ENCODE data around the gene SYCE3.
A peak's percentile ranks its signal among the peaks of the same experiment; 100 is the strongest.
"Not testable (repeated sequence)": the region's sequence is repeated elsewhere in the genome, so short reads cannot be mapped to it uniquely, and the experiment has no call there.

Gene SYCE3

DNA sequence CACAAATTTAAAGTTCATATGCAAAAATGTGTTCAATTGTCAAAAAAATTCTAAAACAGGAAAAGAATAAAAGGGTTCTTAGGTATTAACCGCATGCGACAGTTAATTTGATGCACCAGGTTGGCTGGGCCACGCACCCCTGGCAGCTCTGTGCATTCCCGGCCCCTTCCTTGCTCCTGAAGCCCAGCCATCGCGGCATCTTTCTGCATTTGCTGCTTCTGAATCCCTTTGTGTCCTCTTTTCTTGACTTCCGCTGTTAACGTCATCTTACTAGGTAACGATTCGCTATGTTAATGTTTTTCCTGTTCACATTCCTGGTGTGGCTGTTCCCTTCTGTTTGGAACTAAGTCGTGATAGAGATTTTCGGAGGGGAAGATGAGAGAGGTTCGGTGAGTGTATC lies 25.0 kb downstream of the SYCE3 start:
- Histone ChIP-seq H4K8ac (ENCODE audit: low read length) (no peak overlapping the region), H3K79me1 (replicated peaks; ENCODE audit: low read length, poor library complexity, severe bottlenecking) (no peaks in the 10 kb centered on the region), H3K23ac (ENCODE audit: low read length in 2 of 2) (no peak overlapping the region), H2BK5ac (ENCODE audit: low read depth, low read length, poor library complexity, severe bottlenecking) (no peak overlapping the region), H4K91ac (ENCODE audit: low read length) (peak overlapping the region; percentile 52), H2AFZ (ENCODE audit: low read depth, low read length) (no peak overlapping the region), H2BK15ac (ENCODE audit: low read depth, poor library complexity, severe bottlenecking) (no peak overlapping the region), H2AK5ac (ENCODE audit: low read length, severe bottlenecking) (no peak overlapping the region), H3K27ac (ENCODE audit: low read length, poor library complexity, severe bottlenecking) (no peak overlapping the region), H3K4me2 (ENCODE audit: low read length, poor library complexity, severe bottlenecking) (no peak overlapping the region), H3K9me3 (ENCODE audit: control insufficient read depth, low read length) (no peaks in the 10 kb centered on the region), H3K14ac (ENCODE audit: low read length in 2 of 2) (no peak overlapping the region), H3K36me3 (ENCODE audit: control insufficient read depth in 1 of 2, insufficient read depth in 2 of 2, low read depth in 1 of 2, low read length in 2 of 2) (no peaks in the 10 kb centered on the region), H3K4me3 (ENCODE audit: insufficient read depth in 1 of 2, low read depth in 1 of 2, low read length in 2 of 2) (no peak overlapping the region), H3K4ac (ENCODE audit: low read depth in 1 of 2, low read length in 2 of 2) (no peak overlapping the region), H2BK120ac (ENCODE audit: low read depth, low read length) (peak overlapping the region; percentile 57), H3K4me1 (ENCODE audit: control insufficient read depth, insufficient read depth, low read depth, low read length) (peaks cover 5% of the 10 kb centered on the region), H3K27me3 (ENCODE audit: control insufficient read depth in 1 of 2, insufficient read depth in 1 of 2, low read length in 2 of 2) (peaks cover 0 to 5% of the 10 kb centered on the region in 2 experiments), H2BK12ac (ENCODE audit: low read length in 2 of 2) (peak overlapping the region; percentile 77), H3K9ac (ENCODE audit: low read length) (peak overlapping the region; percentile 95), H3K18ac (ENCODE audit: low read depth in 1 of 2, low read length in 2 of 2) (peak overlapping the region in 1 of 2 experiments; percentile 57)
- 94% methylated on average over 13 of the region's 13 CpGs for WGBS
- no peak for DNase-seq

DNA sequence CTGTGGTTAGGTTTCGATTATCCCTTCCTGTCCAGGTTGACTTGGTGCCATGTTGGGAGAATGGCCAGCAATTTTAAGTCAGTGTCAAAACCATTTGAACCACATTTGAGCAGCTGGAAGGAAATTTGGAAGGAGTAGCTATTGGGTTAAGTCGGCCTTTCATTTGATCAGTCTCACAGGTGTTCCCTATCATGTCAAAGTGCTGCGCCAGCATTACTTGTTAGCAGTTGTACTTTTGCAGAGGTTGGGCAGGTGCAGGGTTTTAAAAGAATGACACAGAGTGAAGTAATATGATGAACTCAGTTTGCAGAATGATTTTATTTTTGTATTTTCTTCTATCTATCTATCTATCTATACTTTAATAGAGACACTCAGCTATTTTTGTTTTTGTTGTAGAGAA lies 26.5 kb downstream of the SYCE3 start:
- no peak overlapping the region for H2AFZ ChIP-seq (ENCODE audit: low read depth, low read length)
- H3K18ac ChIP-seq (ENCODE audit: low read depth in 1 of 2, low read length in 2 of 2), result no peak overlapping the region
- H3K4me3 ChIP-seq (ENCODE audit: insufficient read depth in 1 of 2, low read depth in 1 of 2, low read length in 2 of 2), result no peak overlapping the region
- no peak overlapping the region for H4K91ac ChIP-seq (ENCODE audit: low read length)
- no peak overlapping the region for H3K14ac ChIP-seq (ENCODE audit: low read length in 2 of 2)
- H3K27me3 ChIP-seq (ENCODE audit: control insufficient read depth in 1 of 2, insufficient read depth in 1 of 2, low read length in 2 of 2), result peaks cover 0 to 12% of the 10 kb centered on the region in 2 experiments
- no peaks in the 10 kb centered on the region for H3K79me1 ChIP-seq (replicated peaks; ENCODE audit: low read length, poor library complexity, severe bottlenecking)
- no peak for DNase-seq
- no peak overlapping the region for H2BK12ac ChIP-seq (ENCODE audit: low read length in 2 of 2)
- H2AK5ac ChIP-seq (ENCODE audit: low read length, severe bottlenecking), result no peak overlapping the region
- H2BK15ac ChIP-seq (ENCODE audit: low read depth, poor library complexity, severe bottlenecking), result no peak overlapping the region
- H3K36me3 ChIP-seq (ENCODE audit: control insufficient read depth in 1 of 2, insufficient read depth in 2 of 2, low read depth in 1 of 2, low read length in 2 of 2), result no peaks in the 10 kb centered on the region
- no peak overlapping the region for H2BK5ac ChIP-seq (ENCODE audit: low read depth, low read length, poor library complexity, severe bottlenecking)
- H3K9ac ChIP-seq (ENCODE audit: low read length), result no peak overlapping the region
- H3K27ac ChIP-seq (ENCODE audit: low read length, poor library complexity, severe bottlenecking), result no peak overlapping the region
- no peak overlapping the region for H3K23ac ChIP-seq (ENCODE audit: low read length in 2 of 2)
- H4K8ac ChIP-seq (ENCODE audit: low read length), result no peak overlapping the region
- H3K4ac ChIP-seq (ENCODE audit: low read depth in 1 of 2, low read length in 2 of 2), result no peak overlapping the region
- no peaks in the 10 kb centered on the region for H3K9me3 ChIP-seq (ENCODE audit: control insufficient read depth, low read length)
- H3K4me1 ChIP-seq (ENCODE audit: control insufficient read depth, insufficient read depth, low read depth, low read length), result peaks cover 15% of the 10 kb centered on the region
- H2BK120ac ChIP-seq (ENCODE audit: low read depth, low read length), result no peak overlapping the region
- no peak overlapping the region for H3K4me2 ChIP-seq (ENCODE audit: low read length, poor library complexity, severe bottlenecking)
- WGBS, result 96% methylated on average over 3 of the region's 3 CpGs

DNA sequence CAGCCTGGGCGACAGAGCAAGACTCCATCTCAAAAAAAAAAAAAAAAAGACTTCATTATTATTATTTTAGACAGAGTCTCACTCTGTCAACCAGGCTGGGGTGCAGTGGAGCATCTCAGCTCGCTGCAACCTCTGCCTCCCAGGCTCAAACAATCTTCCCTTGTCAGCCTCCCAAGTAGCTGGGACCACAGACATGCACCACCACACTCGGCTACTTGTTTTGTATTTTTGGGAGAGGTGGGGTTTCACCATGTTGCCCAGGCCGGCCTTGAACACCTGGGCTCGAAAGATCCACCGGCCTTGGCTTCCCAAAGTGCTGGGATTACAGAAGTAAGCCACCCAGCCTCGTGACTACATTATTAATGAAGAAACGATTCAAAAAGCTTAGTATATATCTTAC lies 27.6 kb downstream of the SYCE3 start:
- no peak overlapping the region for H3K9ac ChIP-seq (ENCODE audit: low read length)
- DNase-seq, result no peak
- H3K79me1 ChIP-seq (replicated peaks; ENCODE audit: low read length, poor library complexity, severe bottlenecking), result peaks cover 2% of the 10 kb centered on the region
- no peak overlapping the region for H4K91ac ChIP-seq (ENCODE audit: low read length)
- H3K14ac ChIP-seq (ENCODE audit: low read length in 2 of 2), result no peak overlapping the region
- 97% methylated on average over 5 of the region's 8 CpGs for WGBS
- H3K4me1 ChIP-seq (ENCODE audit: control insufficient read depth, insufficient read depth, low read depth, low read length), result peaks cover 27% of the 10 kb centered on the region
- H2BK5ac ChIP-seq (ENCODE audit: low read depth, low read length, poor library complexity, severe bottlenecking), result no peak overlapping the region
- no peak overlapping the region for H2AFZ ChIP-seq (ENCODE audit: low read depth, low read length)
- no peak overlapping the region for H2AK5ac ChIP-seq (ENCODE audit: low read length, severe bottlenecking)
- no peak overlapping the region for H3K23ac ChIP-seq (ENCODE audit: low read length in 2 of 2)
- H2BK12ac ChIP-seq (ENCODE audit: low read length in 2 of 2), result peak overlapping the region in 1 of 2 experiments; percentile 63
- no peak overlapping the region for H3K4ac ChIP-seq (ENCODE audit: low read depth in 1 of 2, low read length in 2 of 2)
- peaks cover 0 to 22% of the 10 kb centered on the region in 2 experiments for H3K27me3 ChIP-seq (ENCODE audit: control insufficient read depth in 1 of 2, insufficient read depth in 1 of 2, low read length in 2 of 2)
- H3K18ac ChIP-seq (ENCODE audit: low read depth in 1 of 2, low read length in 2 of 2), result no peak overlapping the region
- H3K4me2 ChIP-seq (ENCODE audit: low read length, poor library complexity, severe bottlenecking), result no peak overlapping the region
- no peak overlapping the region for H3K27ac ChIP-seq (ENCODE audit: low read length, poor library complexity, severe bottlenecking)
- no peak overlapping the region for H3K4me3 ChIP-seq (ENCODE audit: insufficient read depth in 1 of 2, low read depth in 1 of 2, low read length in 2 of 2)
- H3K9me3 ChIP-seq (ENCODE audit: control insufficient read depth, low read length), result no peaks in the 10 kb centered on the region
- H2BK120ac ChIP-seq (ENCODE audit: low read depth, low read length), result no peak overlapping the region
- no peak overlapping the region for H4K8ac ChIP-seq (ENCODE audit: low read length)
- H2BK15ac ChIP-seq (ENCODE audit: low read depth, poor library complexity, severe bottlenecking), result no peak overlapping the region
- peaks cover 0 to 3% of the 10 kb centered on the region in 2 experiments for H3K36me3 ChIP-seq (ENCODE audit: control insufficient read depth in 1 of 2, insufficient read depth in 2 of 2, low read depth in 1 of 2, low read length in 2 of 2)

DNA sequence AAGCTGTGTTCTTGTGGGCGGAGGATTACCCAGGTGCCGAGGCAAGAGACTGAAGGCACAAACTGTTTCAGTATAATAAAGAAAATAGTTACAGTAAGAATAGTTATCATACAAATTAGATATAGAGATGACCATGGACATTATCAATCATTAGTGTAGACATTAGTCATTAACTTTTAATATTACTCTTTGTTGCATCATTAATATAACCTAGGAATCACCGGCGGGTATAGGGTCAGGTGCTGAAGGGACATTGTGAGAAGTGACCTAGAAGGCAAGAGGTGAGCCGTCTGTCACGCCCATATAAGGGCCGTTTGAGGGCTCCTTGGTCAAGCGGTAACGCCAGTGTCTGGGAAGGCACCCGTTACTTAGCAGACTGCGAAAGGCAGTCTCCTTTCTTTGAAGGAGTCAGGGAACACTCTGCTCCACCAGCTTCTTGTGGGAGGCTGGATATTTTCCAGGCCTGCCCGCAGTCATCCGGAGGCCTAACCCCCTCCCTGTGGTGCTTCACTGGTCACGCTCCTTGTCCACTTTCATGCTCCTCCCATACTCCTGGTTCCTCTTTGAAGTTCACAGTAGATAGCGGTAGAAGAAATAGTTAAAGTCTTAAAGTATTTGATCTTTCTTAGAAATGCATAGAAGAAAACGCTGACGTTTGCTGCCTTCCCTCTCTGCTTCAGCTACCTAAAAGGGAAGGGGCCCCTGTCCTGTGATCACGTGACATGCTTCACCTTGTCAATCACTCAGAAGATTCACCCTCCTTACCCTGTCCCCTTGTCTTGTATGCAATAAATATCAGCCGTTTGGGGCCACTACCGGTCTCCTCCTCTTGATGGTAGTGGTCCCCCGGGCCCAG lies 28.6 kb downstream of the SYCE3 start:
- not testable (repeated sequence) for H3K4me3 ChIP-seq (ENCODE audit: insufficient read depth in 1 of 2, low read depth in 1 of 2, low read length in 2 of 2)
- WGBS, result 62% methylated on average over 16 of the region's 21 CpGs

More for the DNA sequence above, 28.6 kb downstream of the SYCE3 start:
- H3K79me1 ChIP-seq (replicated peaks; ENCODE audit: low read length, poor library complexity, severe bottlenecking); H2BK120ac ChIP-seq (ENCODE audit: low read depth, low read length); H3K23ac ChIP-seq (ENCODE audit: low read length in 2 of 2); H2BK15ac ChIP-seq (ENCODE audit: low read depth, poor library complexity, severe bottlenecking); H2BK5ac ChIP-seq (ENCODE audit: low read depth, low read length, poor library complexity, severe bottlenecking); H3K14ac ChIP-seq (ENCODE audit: low read length in 2 of 2); H2AK5ac ChIP-seq (ENCODE audit: low read length, severe bottlenecking); H2BK12ac ChIP-seq (ENCODE audit: low read length in 2 of 2); H3K36me3 ChIP-seq (ENCODE audit: control insufficient read depth in 1 of 2, insufficient read depth in 2 of 2, low read depth in 1 of 2, low read length in 2 of 2); H3K9me3 ChIP-seq (ENCODE audit: control insufficient read depth, low read length); H3K9ac ChIP-seq (ENCODE audit: low read length); H2AFZ ChIP-seq (ENCODE audit: low read depth, low read length); H4K8ac ChIP-seq (ENCODE audit: low read length); H3K27ac ChIP-seq (ENCODE audit: low read length, poor library complexity, severe bottlenecking); H3K4me2 ChIP-seq (ENCODE audit: low read length, poor library complexity, severe bottlenecking): not testable (repeated sequence)
- Histone ChIP-seq H3K4me1 (ENCODE audit: control insufficient read depth, insufficient read depth, low read depth, low read length) (peaks cover 34% of the 10 kb centered on the region), H3K18ac (ENCODE audit: low read depth in 1 of 2, low read length in 2 of 2) (peak overlapping the region; percentile 33 to 78), H4K91ac (ENCODE audit: low read length) (peak overlapping the region; percentile 50), H3K4ac (ENCODE audit: low read depth in 1 of 2, low read length in 2 of 2) (peak overlapping the region in 1 of 2 experiments; percentile 41), H3K27me3 (ENCODE audit: control insufficient read depth in 1 of 2, insufficient read depth in 1 of 2, low read length in 2 of 2) (peaks cover 0 to 27% of the 10 kb centered on the region in 2 experiments)
- peak; percentile 84 for DNase-seq
